HG02870 (cell line): ENCODE data around the gene CHTF8.
"Not testable (repeated sequence)": the region's sequence is repeated elsewhere in the genome, so short reads cannot be mapped to it uniquely, and the experiment has no call there.

Experiments used
- ATAC-seq: cut with Tn5 transposase; IDR thresholded peaks from one replicate; pipeline ENCODE4 v1.9.1; 2021; ENCODE audit warnings: mild to moderate bottlenecking, moderate library complexity; ENCODE audit not compliant: unreplicated experiment

The CHTF8 gene

GRCh38 chr16:69139464-69139863 is 7.1 kb upstream of the CHTF8 start:
- not testable (repeated sequence) for ATAC-seq

- ATAC-seq: no peak
These were observed 6.2 kb upstream of the CHTF8 start for GRCh38 chr16:69138608-69139007.

DNA sequence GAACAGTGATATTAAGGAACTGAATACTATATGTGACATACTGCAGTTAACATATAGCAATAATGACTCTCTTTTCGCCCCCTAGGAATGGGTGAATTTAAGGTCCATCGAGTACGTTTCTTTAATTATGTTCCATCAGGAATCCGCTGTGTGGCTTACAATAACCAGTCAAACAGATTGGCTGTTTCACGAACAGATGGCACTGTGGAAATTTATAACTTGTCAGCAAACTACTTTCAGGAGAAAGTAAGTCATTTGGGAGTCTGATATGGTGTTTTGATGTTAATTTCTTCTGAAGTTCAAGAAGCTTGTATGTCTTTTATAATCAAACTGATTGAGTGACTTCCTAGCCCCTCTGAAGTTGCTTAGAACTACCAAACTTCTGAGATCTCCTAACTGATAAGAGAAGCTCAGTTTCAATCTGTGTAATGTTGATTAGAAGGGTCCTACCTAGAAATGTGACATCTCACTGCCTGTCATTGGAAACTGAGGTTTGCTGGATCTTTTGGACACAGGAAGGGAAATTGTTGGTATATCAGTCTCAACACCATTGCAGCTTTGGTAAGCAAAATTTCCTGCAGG is 1.1 kb upstream of the CHTF8 start:
- no peak for ATAC-seq

- peak; percentile 30 for ATAC-seq
These were observed 457 bp downstream of the CHTF8 start for GRCh38 chr16:69131839-69132423.

GRCh38 chr16:69131167-69131838 is 1.1 kb downstream of the CHTF8 start:
- no peak for ATAC-seq

GRCh38 chr16:69130461-69130860 is 1.9 kb downstream of the CHTF8 start:
- ATAC-seq: no peak

- ATAC-seq: no peak
These were observed 4.3 kb downstream of the CHTF8 start for GRCh38 chr16:69127966-69128510.

GRCh38 chr16:69126801-69127200 is 5.6 kb downstream of the CHTF8 start:
- not testable (repeated sequence) for ATAC-seq

DNA sequence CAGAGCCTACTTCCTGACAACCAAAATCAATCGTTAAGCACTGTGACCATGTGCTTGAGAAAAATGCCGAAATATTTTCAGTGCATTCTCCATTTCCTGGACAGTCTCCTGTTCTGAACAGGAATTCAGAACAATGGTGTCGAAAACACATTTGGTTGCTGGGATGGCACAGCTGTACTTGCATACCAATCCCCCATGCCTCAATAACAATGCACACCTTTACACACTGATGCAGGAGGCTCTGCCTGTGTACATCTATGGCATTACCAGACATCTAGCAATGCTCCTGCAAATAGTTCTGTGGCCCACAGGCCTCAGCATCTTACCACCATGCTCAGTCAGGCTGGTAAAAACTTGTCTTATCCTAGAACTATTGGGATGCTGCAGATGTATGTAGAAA is 6.2 kb downstream of the CHTF8 start:
- ATAC-seq: no peak

- not testable (repeated sequence) for ATAC-seq
These were observed 7.4 kb downstream of the CHTF8 start for GRCh38 chr16:69124961-69125360.

GRCh38 chr16:69124406-69124805 is 8.0 kb downstream of the CHTF8 start:
- not testable (repeated sequence) for ATAC-seq

- no peak for ATAC-seq
These were observed 8.5 kb downstream of the CHTF8 start for GRCh38 chr16:69123910-69124309.

DNA sequence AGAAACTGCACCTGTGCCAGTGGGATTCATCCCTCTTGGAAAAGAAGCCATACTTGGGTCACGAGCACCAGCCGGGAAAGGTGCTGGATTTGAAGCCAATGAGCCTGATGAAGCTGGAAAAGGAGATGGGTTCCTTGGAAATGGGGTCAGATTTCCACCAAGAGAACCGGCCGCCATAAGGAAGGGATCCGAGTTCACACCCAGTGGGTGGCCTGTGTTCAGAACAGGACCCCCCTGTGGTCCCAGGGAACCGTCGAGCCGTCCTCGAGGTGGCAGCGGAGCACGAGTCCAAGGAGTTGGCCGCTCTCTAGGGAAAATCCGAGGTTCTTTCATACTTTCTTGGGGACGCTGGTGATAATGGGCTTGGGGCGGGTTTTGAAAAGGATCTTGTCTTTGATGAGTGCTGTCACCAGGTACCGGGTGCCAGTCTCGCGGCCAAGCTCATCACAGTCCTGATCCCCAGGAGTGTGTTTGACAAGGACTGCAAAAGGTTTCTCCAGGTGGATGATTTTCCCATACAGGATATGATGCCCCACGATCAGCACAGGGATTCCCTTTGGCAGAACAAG is 12.2 kb downstream of the CHTF8 start:
- no peak for ATAC-seq

DNA sequence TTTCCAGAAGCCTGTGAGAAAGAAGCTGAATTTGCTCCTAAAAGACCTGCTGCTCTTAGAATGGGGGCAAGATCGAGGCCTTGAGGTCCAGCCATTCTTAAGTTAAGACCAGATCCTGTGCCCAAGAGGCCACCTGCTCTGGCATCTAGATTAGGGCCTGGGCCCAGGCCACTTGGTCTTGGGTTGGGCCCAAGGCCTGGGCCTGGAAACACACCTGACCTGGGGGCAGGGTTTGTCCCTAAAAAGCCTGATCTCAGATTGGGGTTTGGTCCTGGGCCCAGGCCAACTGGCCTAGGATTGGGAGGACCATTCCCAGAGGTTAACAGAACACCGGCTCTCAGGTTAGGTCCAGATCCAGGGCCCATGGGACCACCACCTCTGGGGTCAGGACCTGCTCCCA is 12.9 kb downstream of the CHTF8 start:
- no peak for ATAC-seq

DNA sequence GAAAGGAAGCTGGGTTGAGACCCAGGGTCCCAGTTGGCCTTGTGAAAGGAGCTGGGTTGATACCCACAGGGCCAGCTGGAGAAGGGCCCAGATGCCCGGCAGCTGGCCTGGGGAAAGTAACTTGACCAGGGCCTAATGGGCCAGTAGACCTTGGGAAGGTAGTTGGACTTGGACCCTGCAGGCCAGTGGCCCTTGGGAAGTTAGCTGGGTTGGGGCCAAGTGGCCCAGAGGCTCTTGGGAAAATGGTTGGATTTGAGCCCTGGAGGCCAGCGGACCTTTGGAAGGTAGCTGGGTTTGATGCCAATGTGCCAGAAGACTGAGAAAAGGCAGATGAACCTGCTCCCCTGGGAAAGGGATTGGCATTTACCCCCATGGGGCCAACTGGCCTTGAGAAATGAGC is 13.4 kb downstream of the CHTF8 start:
- no peak for ATAC-seq

DNA sequence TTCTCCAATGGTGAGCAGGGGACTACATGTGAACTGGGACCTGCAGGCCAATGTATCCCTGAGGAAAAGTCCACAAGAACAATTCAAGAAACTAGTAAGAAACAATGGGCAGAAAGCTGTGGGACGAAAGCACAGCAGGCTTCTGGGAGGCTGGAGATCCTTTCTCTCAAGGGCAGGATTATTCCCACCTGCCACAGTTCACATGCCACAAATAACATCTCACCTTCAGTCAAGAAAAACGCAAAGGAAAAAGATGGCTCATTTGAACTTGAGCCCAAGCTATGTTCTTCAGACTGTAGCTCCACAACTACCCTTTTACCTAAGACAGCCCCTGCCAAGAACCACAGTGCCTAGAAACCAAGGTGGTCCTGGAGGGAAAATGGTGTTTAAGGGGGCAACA is 13.9 kb downstream of the CHTF8 start:
- ATAC-seq: no peak

- ATAC-seq: no peak
These were observed 15.5 kb downstream of the CHTF8 start for GRCh38 chr16:69116906-69117305.

- no peak for ATAC-seq
These were observed 16.0 kb downstream of the CHTF8 start for GRCh38 chr16:69116256-69116875.

- ATAC-seq: no peak
These were observed 16.6 kb downstream of the CHTF8 start for GRCh38 chr16:69115837-69116236.

DNA sequence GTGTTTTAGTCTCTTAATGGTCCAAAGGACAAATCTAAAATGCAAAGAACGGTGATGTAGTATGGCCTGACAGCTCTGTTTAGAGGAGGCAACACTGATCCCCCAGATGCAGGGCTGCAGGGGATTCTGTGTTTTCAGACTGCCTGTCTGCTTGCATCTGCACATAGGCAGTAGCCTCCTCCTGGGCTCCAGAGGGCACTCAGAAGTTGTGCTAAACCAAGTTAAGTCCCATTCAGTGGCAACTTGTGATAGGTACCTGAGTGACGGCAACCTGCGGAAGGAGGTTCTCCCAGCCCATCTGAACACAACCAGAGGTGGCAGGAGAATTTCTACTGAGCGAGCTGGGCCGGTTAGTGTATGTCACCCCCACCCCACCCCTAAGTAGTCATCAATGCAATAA is 17.0 kb downstream of the CHTF8 start:
- no peak for ATAC-seq

- no peak for ATAC-seq
These were observed 17.4 kb downstream of the CHTF8 start for GRCh38 chr16:69114976-69115355.
